NCI-H187 treated with DMSO at 0.1 percent for 48 hours (cell line): ENCODE data around the gene PLA1A.
"Not testable (repeated sequence)": the region's sequence is repeated elsewhere in the genome, so short reads cannot be mapped to it uniquely, and the experiment has no call there.

Experiments used
- DNase-seq: peaks from one replicate; lab custom pipeline; 2025; lab: John Stamatoyannopoulos, UW

The PLA1A gene

GRCh38 chr3:119579366-119580066, 18.2 kb upstream of the PLA1A start, which contains the start of gene ADPRH:
Gene ADPRH (plus strand): TSS chr3:119579492. CDS start chr3:119582170, 2,678 bp downstream.
- no peak for DNase-seq

GRCh38 chr3:119580067-119580760, 17.5 kb upstream of the PLA1A start:
- no peak for DNase-seq

- no peak for DNase-seq
Measured at GRCh38 chr3:119582178-119582577, 15.5 kb upstream of the PLA1A start.

- DNase-seq: no peak
Measured at GRCh38 chr3:119585208-119585607, 12.5 kb upstream of the PLA1A start.

GRCh38 chr3:119585856-119586570, 11.7 kb upstream of the PLA1A start:
- DNase-seq: no peak

GRCh38 chr3:119586733-119587172, 10.9 kb upstream of the PLA1A start:
- DNase-seq: no peak

GRCh38 chr3:119588112-119588511, 9.6 kb upstream of the PLA1A start:
- DNase-seq: no peak

- no peak for DNase-seq
Measured at GRCh38 chr3:119589102-119589773, 8.4 kb upstream of the PLA1A start.

GRCh38 chr3:119590706-119591105, 7.0 kb upstream of the PLA1A start:
- no peak for DNase-seq

- no peak for DNase-seq
Measured at GRCh38 chr3:119592861-119593260, 4.8 kb upstream of the PLA1A start.

- no peak for DNase-seq
Measured at GRCh38 chr3:119594066-119594465, 3.6 kb upstream of the PLA1A start.

GRCh38 chr3:119594929-119595328, 2.8 kb upstream of the PLA1A start:
- DNase-seq: not testable (repeated sequence)

- DNase-seq: no peak
Measured at GRCh38 chr3:119595639-119596334, 1.9 kb upstream of the PLA1A start.

GRCh38 chr3:119596398-119596797, 1.3 kb upstream of the PLA1A start:
- no peak for DNase-seq

GRCh38 chr3:119598410-119599098, 869 bp downstream of the PLA1A start:
- DNase-seq: no peak

- no peak for DNase-seq
Measured at GRCh38 chr3:119599558-119600174, 2.0 kb downstream of the PLA1A start.

GRCh38 chr3:119600732-119601131, 3.0 kb downstream of the PLA1A start:
- no peak for DNase-seq

GRCh38 chr3:119601154-119601553, 3.5 kb downstream of the PLA1A start:
- DNase-seq: no peak

GRCh38 chr3:119602676-119603075, 5.0 kb downstream of the PLA1A start:
- no peak for DNase-seq

- no peak for DNase-seq
Measured at GRCh38 chr3:119604878-119605277, 7.2 kb downstream of the PLA1A start.
